SHP77 treated with DMSO at 0.1 percent for 48 hours (cell line): Measurements from ENCODE around the gene PSMC5.
"Not testable (repeated sequence)": the region's sequence is repeated elsewhere in the genome, so short reads cannot be mapped to it uniquely, and the experiment has no call there.

Experiments
- DNase-seq: peaks from one replicate; lab custom pipeline; 2025; lab: John Stamatoyannopoulos, UW

The PSMC5 gene

DNA sequence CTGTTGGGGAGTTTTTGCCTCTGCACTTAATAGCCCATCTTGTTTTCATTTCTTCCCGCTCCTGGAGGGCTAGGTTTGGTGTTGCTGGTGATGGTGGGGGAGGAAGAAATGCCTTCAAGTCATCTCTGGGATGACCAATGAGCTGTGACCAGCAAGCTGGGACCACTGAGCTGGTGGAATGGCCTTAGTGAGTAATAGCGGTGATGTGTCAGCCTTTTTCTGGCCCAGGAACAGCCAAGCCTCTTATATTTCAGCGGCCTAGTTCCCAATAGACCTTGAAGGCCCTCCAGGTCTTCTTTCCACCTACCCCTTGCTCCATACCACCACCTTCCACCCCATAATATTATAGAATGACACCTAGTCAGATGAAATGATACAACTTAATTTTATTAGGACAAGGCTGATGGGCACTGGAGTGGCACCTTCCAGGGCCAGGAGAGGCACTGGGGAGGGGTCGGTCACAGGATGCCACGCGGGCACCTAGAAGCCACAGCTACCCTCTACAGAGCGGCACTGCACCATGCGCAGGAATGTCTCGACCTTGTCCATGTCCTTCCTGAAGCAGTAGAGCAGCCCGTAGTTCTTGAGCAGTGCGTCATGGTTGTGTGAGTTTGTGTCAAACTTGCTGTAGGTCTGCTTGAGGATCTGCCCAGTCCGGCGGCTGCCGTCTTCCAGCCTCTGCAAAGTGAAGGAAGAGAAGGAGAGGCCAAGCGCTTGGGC, 44.6 kb downstream of the PSMC5 start:
- DNase-seq: not testable (repeated sequence)

DNA sequence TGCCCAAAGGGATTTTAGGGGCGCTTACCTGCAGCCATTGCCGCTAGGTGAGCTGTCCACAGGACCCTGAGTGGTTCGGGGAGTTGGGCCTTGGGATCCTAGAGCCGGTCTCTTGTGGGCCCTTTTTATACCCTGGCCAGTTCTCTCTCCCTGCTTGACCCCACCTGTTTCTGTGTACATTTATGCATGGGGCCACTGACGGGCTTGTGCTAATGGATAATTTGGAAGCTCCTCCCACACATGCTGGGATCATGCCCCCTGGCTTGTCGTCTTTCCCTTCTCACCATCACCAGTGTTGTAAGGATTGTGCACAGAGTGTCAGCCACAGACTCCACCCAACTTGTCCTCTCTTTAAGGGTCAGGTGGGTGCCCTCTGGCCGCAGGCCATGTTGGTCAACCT, 46.3 kb downstream of the PSMC5 start, which contains the start of gene CSH2:
TSS of gene CSH2 (minus strand) at position 101 of the 400 bp plus-strand sequence. CDS start at position 38, 63 bp downstream.
- not testable (repeated sequence) for DNase-seq

DNA sequence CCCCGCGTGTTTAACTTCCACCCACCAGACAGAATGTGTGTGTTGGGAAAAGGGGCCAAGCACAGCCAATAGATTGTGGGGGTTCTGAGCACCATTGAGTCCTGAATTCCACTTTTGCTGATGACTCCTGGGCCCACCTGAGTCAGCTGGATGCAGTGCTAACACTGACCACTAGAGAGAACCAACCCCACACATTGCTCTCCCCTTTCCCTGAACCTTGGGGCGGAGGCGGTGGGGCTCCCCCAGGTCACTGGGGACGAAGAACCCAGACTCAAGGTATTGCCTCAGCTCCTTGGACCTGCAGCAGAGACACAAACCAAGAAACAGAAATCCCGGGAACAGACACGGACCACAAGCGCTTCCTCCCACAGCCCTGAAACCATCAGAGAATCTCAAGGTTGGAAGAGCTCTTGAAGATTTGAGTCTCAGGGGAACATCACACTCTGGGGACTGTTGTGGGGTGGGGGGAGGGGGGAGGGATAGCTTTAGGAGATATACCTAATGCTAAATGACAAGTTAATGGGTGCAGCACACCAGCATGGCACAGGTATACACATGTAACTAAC, 46.9 kb downstream of the PSMC5 start:
- DNase-seq: not testable (repeated sequence)

DNA sequence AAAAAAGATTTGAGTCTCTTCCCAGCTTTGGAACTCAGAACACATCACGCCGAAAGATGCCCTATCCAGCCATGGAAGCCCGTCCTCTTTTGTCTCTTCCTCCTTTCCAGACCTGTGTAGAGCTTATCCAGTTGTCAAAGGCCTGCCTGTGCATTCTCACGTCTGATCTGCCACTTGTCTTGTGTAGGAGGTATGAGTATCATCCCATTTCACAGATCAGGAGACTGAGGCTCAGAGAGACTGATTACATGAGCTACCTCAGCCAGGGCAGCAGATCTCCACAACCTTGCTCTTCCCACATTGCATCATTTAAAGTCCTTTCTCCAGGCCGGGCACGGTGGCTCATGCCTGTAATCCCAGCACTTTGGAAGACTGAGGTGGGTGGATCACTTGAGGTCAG, 47.5 kb downstream of the PSMC5 start:
- not testable (repeated sequence) for DNase-seq

DNA sequence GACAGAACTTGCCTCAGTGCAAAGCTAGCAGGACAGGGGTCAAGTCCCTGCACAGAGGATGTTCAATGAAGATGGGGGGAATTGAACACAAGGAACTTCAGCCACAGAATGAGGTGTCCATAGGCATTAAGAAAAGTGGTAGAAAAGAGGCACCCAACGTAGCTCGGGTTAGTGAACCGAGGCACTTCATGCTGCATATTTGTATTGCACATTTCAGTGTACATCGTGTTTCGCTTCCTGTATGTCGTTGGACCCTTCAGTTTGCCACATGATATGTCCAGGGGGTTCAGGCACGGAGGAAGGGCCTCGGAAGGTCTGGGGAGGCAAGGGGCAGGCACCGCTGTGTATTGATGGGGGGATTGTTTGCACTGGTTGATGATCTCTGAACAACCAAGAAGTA, 51.2 kb downstream of the PSMC5 start:
- DNase-seq: not testable (repeated sequence)

DNA sequence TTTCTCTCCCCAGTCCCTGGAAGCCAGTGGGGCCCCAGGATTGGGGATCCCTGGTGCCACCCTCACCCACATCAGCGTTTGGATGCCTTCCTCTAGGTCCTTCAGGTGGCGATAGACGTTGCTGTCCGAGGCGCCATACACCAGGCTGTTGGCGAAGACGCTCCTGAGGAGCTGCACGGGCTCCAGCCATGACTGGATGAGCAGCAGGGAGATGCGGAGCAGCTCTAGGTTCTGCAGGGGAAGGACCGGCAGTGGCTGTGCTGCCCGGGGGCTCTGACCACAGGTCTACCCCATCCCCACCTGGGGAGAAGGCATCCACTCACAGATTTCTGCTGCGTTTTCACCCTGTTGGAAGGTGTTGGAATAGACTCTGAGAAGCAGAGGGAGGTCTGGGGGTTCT, 53.5 kb downstream of the PSMC5 start:
- DNase-seq: no peak

DNA sequence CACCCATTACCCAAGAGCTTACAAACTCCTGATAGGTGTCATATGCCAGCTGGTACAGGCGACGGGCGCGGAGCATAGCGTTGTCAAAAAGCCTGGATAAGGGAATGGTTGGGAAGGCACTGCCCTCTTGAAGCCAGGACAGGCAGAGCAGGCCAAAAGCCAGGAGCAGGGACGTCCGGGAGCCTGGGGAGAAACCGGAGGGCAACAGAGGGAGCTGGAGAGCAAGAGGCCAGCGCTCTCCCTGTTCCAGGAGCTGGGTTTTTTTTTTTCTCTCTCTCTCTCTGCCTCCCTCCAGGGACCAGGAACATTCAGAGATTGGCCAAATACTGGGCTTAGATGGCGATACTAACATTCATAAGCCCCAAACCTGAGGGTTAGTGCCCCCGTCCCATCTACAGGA, 54.1 kb downstream of the PSMC5 start:
- DNase-seq: not testable (repeated sequence)
